RWPE1 (cell line): ENCODE data around the gene EP300.

Experiments used
- CTCF ChIA-PET: fragments of 350-600 bp; sonication (Branson Sonifier 250); formaldehyde crosslinking; extraction: SDS; loops from one replicate; lab custom pipeline; 2021; lab: Yijun Ruan, JAX
- POLR2A ChIA-PET: fragments of 400-600 bp; formaldehyde crosslinking; extraction: SDS; loops from one replicate; lab custom pipeline; 2020; ENCODE audit warnings: antibody characterized with exemption; ENCODE audit not compliant: low non-redundant PET; lab: Yijun Ruan, JAX
- DNase-seq: peaks from one replicate; pipeline ENCODE4 v3.0.0; 2012; ENCODE audit warnings: low spot score
- H3K27ac ChIP-seq: fragments of 450-650 bp; 2 replicates; pipeline ENCODE4 v1.5.1; 2017
- CTCF ChIP-seq: fragments of 450-650 bp; conservative IDR thresholded peaks from 2 replicates; pipeline ENCODE4 v1.5.1; 2017; ENCODE audit warnings: low read depth, mild to moderate bottlenecking

The EP300 gene

GRCh38 chr22:41146573-41146972 is 54.2 kb downstream of the EP300 start:
- CTCF ChIA-PET = no interaction called here
- no peak for DNase-seq
- no peak overlapping the region for H3K27ac ChIP-seq
- TF ChIP-seq CTCF = no peak
- POLR2A ChIA-PET = no interaction called here

GRCh38 chr22:41147722-41148121 is 55.3 kb downstream of the EP300 start:
- DNase-seq = no peak
- POLR2A ChIA-PET = no interaction called here
- H3K27ac ChIP-seq = no peak overlapping the region
- CTCF ChIA-PET = no interaction called here
- TF ChIP-seq CTCF = no peak

- ChIA-PET CTCF (no interaction called here), POLR2A (no interaction called here)
- no peak for TF ChIP-seq CTCF
- H3K27ac ChIP-seq = no peak overlapping the region
- DNase-seq = no peak
Observed at GRCh38 chr22:41152902-41153301, 60.5 kb downstream of the EP300 start.

- no peak for TF ChIP-seq CTCF
- POLR2A ChIA-PET = no interaction called here
- H3K27ac ChIP-seq = no peak overlapping the region
- CTCF ChIA-PET = no interaction called here
- no peak for DNase-seq
Observed at GRCh38 chr22:41157083-41157482, 64.7 kb downstream of the EP300 start.

- no peak for TF ChIP-seq CTCF
- ChIA-PET CTCF (no interaction called here), POLR2A (interaction anchor here (1.0 kb wide), 1 partner anchor 69 kb away, joined by 3 read pairs; no protein-coding TSS in a partner anchor)
- no peak for DNase-seq
- H3K27ac ChIP-seq = no peak overlapping the region
Observed at GRCh38 chr22:41169157-41169556, 76.8 kb downstream of the EP300 start.

GRCh38 chr22:41171996-41172395 is 79.6 kb downstream of the EP300 start:
- no peak for DNase-seq
- ChIA-PET POLR2A (no interaction called here), CTCF (interaction anchor here (0.6 kb wide), 1 partner anchor 125 kb away, joined by 3 read pairs; no protein-coding TSS in a partner anchor)
- no peak overlapping the region for H3K27ac ChIP-seq
- no peak for TF ChIP-seq CTCF

- POLR2A ChIA-PET = no interaction called here
- DNase-seq = no peak
- no peak for TF ChIP-seq CTCF
Observed at GRCh38 chr22:41175546-41175945, 83.2 kb downstream of the EP300 start.

More at GRCh38 chr22:41175546-41175945, 83.2 kb downstream of the EP300 start:
- no peak overlapping the region for H3K27ac ChIP-seq
- CTCF ChIA-PET = no interaction called here
